Keratinocyte (primary cell): Measurements from ENCODE around the gene KDM3A. TPM values are rescaled to one million over a fixed set of nuclear protein-coding genes. Genes with fewer than 3 reads are reported as not detected.

Experiments
- DNase-seq: peaks from one replicate; pipeline ENCODE4 v3.0.0-alpha.2; 2011; ENCODE audit warnings: low read depth, missing footprints, low spot score
- FAIRE-seq: peaks from 2 replicates; lab custom pipeline; 2011; peaks lifted over from hg19 to GRCh38; lab: Jason Lieb, UNC
- H2AFZ ChIP-seq: 2 replicates; pipeline ENCODE4 v1.6.0; 2012; ENCODE audit warnings: low read length, control low read depth, inconsistent platforms; ENCODE audit not compliant: control insufficient read depth
- H3K27ac ChIP-seq: 2 replicates; pipeline ENCODE4 v1.5.1; 2011; ENCODE audit warnings: low read length; ENCODE audit not compliant: control insufficient read depth, insufficient read depth
- H3K27me3 ChIP-seq: 3 replicates; pipeline ENCODE4 v1.6.0; 2011; ENCODE audit warnings: low read length; ENCODE audit not compliant: control insufficient read depth, insufficient read depth; ENCODE audit errors: extremely low read depth
- H3K36me3 ChIP-seq, 2 experiments: 2 replicates in 1 of 2; 3 replicates in 1 of 2; pipeline ENCODE4 v1.5.1; 2011; ENCODE audit warnings: low read length in 2 of 2, mild to moderate bottlenecking in 1 of 2; ENCODE audit not compliant: control insufficient read depth in 2 of 2, insufficient read depth in 2 of 2; ENCODE audit errors: extremely low read depth in 1 of 2
- H3K4me1 ChIP-seq: 3 replicates; pipeline ENCODE4 v1.5.1; 2011; ENCODE audit warnings: low read length; ENCODE audit not compliant: control insufficient read depth, insufficient read depth; ENCODE audit errors: extremely low read depth
- H3K4me2 ChIP-seq: 3 replicates; pipeline ENCODE4 v1.6.0; 2011; ENCODE audit warnings: low read depth, low read length; ENCODE audit not compliant: control insufficient read depth, insufficient read depth; ENCODE audit errors: extremely low read depth
- H3K4me3 ChIP-seq, 3 experiments: fragments of 200-600 bp in 1 of 3; sonication (generic) in 1 of 3; 2 replicates in 2 of 3; 3 replicates in 1 of 3; pipeline ENCODE4 v1.5.1; 2011 to 2016; ENCODE audit warnings: low read length in 3 of 3, mild to moderate bottlenecking in 3 of 3, control low read depth in 2 of 3, inconsistent platforms in 1 of 3, low read depth in 1 of 3, mixed read lengths in 1 of 3, mixed run types in 1 of 3, moderate library complexity in 1 of 3; ENCODE audit not compliant: control insufficient read depth in 2 of 3, insufficient read depth in 2 of 3; ENCODE audit errors: extremely low read depth in 1 of 3
- H3K79me2 ChIP-seq: 2 replicates; pipeline ENCODE4 v1.6.0; 2012; ENCODE audit warnings: low read length; ENCODE audit not compliant: control insufficient read depth, insufficient read depth
- H3K9ac ChIP-seq: 3 replicates; pipeline ENCODE4 v1.6.0; 2011; ENCODE audit warnings: low read length; ENCODE audit not compliant: control insufficient read depth, insufficient read depth; ENCODE audit errors: extremely low read depth
- H3K9me1 ChIP-seq: 3 replicates; pipeline ENCODE4 v1.6.0; 2011; ENCODE audit warnings: low read length; ENCODE audit not compliant: control insufficient read depth, insufficient read depth; ENCODE audit errors: extremely low read depth
- H3K9me3 ChIP-seq: 2 replicates; pipeline ENCODE4 v1.5.1; 2012; ENCODE audit warnings: low read depth, low read length; ENCODE audit not compliant: control insufficient read depth
- H4K20me1 ChIP-seq: 3 replicates; pipeline ENCODE4 v1.6.0; 2011; ENCODE audit warnings: low read length; ENCODE audit not compliant: control insufficient read depth, insufficient read depth; ENCODE audit errors: extremely low read depth
- CTCF ChIP-seq, 3 experiments: IDR thresholded peaks in 1 of 3; conservative IDR thresholded peaks in 1 of 3; optimal IDR thresholded peaks in 1 of 3; 2 replicates in 2 of 3; 3 replicates in 1 of 3; pipeline versions ENCODE3 to v1.5.1; 2011; ENCODE audit warnings: low read length in 3 of 3, mild to moderate bottlenecking in 3 of 3, moderate library complexity in 2 of 3, control low read depth in 1 of 3, inconsistent platforms in 1 of 3; ENCODE audit not compliant: insufficient read depth in 2 of 3; ENCODE audit errors: extremely low read depth in 1 of 3
- EZH2 ChIP-seq: IDR thresholded peaks from one replicate; pipeline ENCODE4 v1.6.1; 2012; ENCODE audit warnings: inconsistent platforms, mild to moderate bottlenecking, low read length, moderate library complexity
- dilution Hi-C: fragments of 300-500 bp; cut with MboI; formaldehyde crosslinking; loops from one replicate; pipeline ENCODE4 v1.7.0; 2020; ENCODE audit warnings: low sequenced_read_pairs; ENCODE audit not compliant: extremely low pct_ligation_motif_present
- polyA plus RNA-seq, 5 experiments: library from polyadenylated mRNA; depleted of rRNA in 3 of 5; stranded (reverse) in 3 of 5; stranded (forward) in 1 of 5; unstranded in 1 of 5; fragments of >200 nt; gene quantifications; 1 replicate in 1 of 5; 2 replicates in 3 of 5; 3 replicates in 1 of 5; pipeline versions ENCODE4 v1.2.1 to v1.2.3, GENCODE V29; 2011 to 2012; ENCODE audit warnings: missing spikeins in 2 of 5, low read depth in 1 of 5, low replicate concordance in 1 of 5

KDM3A gene
- polyA plus RNA-seq, 1 donor (not counting 4 experiments of a cell fraction or from before 2014, with no cell fraction given), result 32.9 TPM

- no peaks in the 10 kb centered on the region for H4K20me1 ChIP-seq
- H3K4me1 ChIP-seq, result peaks cover 8% of the 10 kb centered on the region
- H3K4me2 ChIP-seq, result no peak overlapping the region
- no peak for TF ChIP-seq EZH2
- TF ChIP-seq CTCF (optimal IDR thresholded peaks at IDR 0.05 in 1 of 3, IDR thresholded peaks at IDR 0.05 in 1 of 3, conservative IDR thresholded peaks at IDR 0.05 in 1 of 3; ENCODE audit: extremely low read depth in 1 of 3, insufficient read depth in 2 of 3, low read length in 3 of 3), result no peak
- no peaks in the 10 kb centered on the region for H3K9me3 ChIP-seq
- peak; percentile 34 for FAIRE-seq
- no peak overlapping the region for H3K4me3 ChIP-seq
- no peaks in the 10 kb centered on the region for H3K36me3 ChIP-seq
- DNase-seq, result no peak
- no peaks in the 10 kb centered on the region for H3K79me2 ChIP-seq
- no peaks in the 10 kb centered on the region for H3K9me1 ChIP-seq
- H2AFZ ChIP-seq, result no peak overlapping the region
- peaks cover 1% of the 10 kb centered on the region for H3K27me3 ChIP-seq
- H3K9ac ChIP-seq, result no peak overlapping the region
- no peak overlapping the region for H3K27ac ChIP-seq
- dilution Hi-C loops, result no loop called here
Observed at GRCh38 chr2:86413296-86414094, 27.7 kb upstream of the KDM3A start.

- DNase-seq (no peak), FAIRE-seq (peak; percentile 64)
- Histone ChIP-seq H3K4me2 (no peak overlapping the region), H3K9me1 (no peaks in the 10 kb centered on the region), H3K27ac (no peak overlapping the region), H3K4me1 (peaks cover 8% of the 10 kb centered on the region), H3K27me3 (no peaks in the 10 kb centered on the region), H4K20me1 (no peaks in the 10 kb centered on the region), H3K4me3 (no peak overlapping the region), H3K9ac (no peak overlapping the region), H2AFZ (no peak overlapping the region), H3K36me3 (no peaks in the 10 kb centered on the region), H3K9me3 (no peaks in the 10 kb centered on the region), H3K79me2 (no peaks in the 10 kb centered on the region)
- dilution Hi-C loops, result no loop called here
- TF ChIP-seq EZH2 (no peak), CTCF (optimal IDR thresholded peaks at IDR 0.05 in 1 of 3, IDR thresholded peaks at IDR 0.05 in 1 of 3, conservative IDR thresholded peaks at IDR 0.05 in 1 of 3; ENCODE audit: extremely low read depth in 1 of 3, insufficient read depth in 2 of 3, low read length in 3 of 3) (no peak)
Observed at GRCh38 chr2:86414996-86415395, 26.2 kb upstream of the KDM3A start.
